RKO (cell line): Measurements from ENCODE around the gene ATP10A.
A peak's percentile ranks its signal among the peaks of the same experiment; 100 is the strongest.

Experiments used
- DNase-seq: peaks from one replicate; pipeline ENCODE4 v3.0.0-alpha.2; 2016; ENCODE audit warnings: low spot score

The ATP10A gene

GRCh38 chr15:25863111-25863967, at the start of gene ATP10A:
Gene ATP10A (minus strand): TSS chr15:25863327. CDS start chr15:25863096, 231 bp downstream.
- DNase-seq = no peak

GRCh38 chr15:25912035-25912434, 48.9 kb upstream of the ATP10A start:
- DNase-seq = no peak

- no peak for DNase-seq
Measured at GRCh38 chr15:25910832-25911231, 47.7 kb upstream of the ATP10A start.

GRCh38 chr15:25909806-25910205, 46.7 kb upstream of the ATP10A start:
- DNase-seq = no peak

GRCh38 chr15:25909325-25909724, 46.2 kb upstream of the ATP10A start:
- DNase-seq = no peak

GRCh38 chr15:25905140-25905539, 42.0 kb upstream of the ATP10A start:
- DNase-seq = peak; percentile 20

GRCh38 chr15:25903024-25903581, 40.0 kb upstream of the ATP10A start:
- no peak for DNase-seq

- no peak for DNase-seq
Measured at GRCh38 chr15:25901811-25902605, 38.9 kb upstream of the ATP10A start.

- DNase-seq = no peak
Measured at GRCh38 chr15:25900901-25901300, 37.8 kb upstream of the ATP10A start.

GRCh38 chr15:25900431-25900830, 37.3 kb upstream of the ATP10A start:
- no peak for DNase-seq

GRCh38 chr15:25899870-25900269, 36.7 kb upstream of the ATP10A start:
- DNase-seq = no peak

GRCh38 chr15:25897658-25898057, 34.5 kb upstream of the ATP10A start:
- no peak for DNase-seq

- no peak for DNase-seq
Measured at GRCh38 chr15:25894371-25894902, 31.3 kb upstream of the ATP10A start.

GRCh38 chr15:25893596-25893995, 30.5 kb upstream of the ATP10A start:
- no peak for DNase-seq

- DNase-seq = no peak
Measured at GRCh38 chr15:25892126-25892525, 29.0 kb upstream of the ATP10A start.

- no peak for DNase-seq
Measured at GRCh38 chr15:25891081-25891480, 28.0 kb upstream of the ATP10A start.

GRCh38 chr15:25890529-25890928, 27.4 kb upstream of the ATP10A start:
- no peak for DNase-seq

- no peak for DNase-seq
Measured at GRCh38 chr15:25887870-25888269, 24.7 kb upstream of the ATP10A start.

- DNase-seq = no peak
Measured at GRCh38 chr15:25886498-25887140, 23.5 kb upstream of the ATP10A start.

- no peak for DNase-seq
Measured at GRCh38 chr15:25884370-25884769, 21.2 kb upstream of the ATP10A start.

GRCh38 chr15:25883463-25884259, 20.5 kb upstream of the ATP10A start:
- peak; percentile 9 for DNase-seq
